ENCODE results near the gene LAMA5.

LAMA5 gene

DNA sequence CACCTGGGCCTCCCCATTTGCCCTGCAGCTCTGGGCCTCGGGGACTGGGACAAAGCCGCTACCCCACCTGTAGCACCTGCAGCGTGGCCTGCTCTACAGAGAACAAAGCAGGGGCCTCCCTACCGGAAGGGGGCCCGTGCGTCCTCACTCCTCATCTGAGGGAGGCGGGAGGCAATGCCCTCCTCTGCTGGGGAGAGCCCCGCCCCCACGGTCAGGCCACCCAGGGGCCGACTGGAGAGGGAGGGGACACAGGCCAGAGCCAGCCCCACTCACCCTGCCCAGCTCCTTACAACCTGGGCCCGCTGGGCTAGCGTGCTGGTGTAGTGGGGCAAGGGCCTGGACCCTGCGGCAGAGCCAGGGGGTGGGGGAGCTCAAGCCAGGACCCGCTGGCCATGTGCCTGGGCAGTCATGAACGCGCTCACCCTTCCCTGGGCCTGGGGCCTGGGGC, 8.0 kb downstream of the LAMA5 start:
- no peak for DNase-seq (ENCODE audit: low read depth, low spot score)

DNA sequence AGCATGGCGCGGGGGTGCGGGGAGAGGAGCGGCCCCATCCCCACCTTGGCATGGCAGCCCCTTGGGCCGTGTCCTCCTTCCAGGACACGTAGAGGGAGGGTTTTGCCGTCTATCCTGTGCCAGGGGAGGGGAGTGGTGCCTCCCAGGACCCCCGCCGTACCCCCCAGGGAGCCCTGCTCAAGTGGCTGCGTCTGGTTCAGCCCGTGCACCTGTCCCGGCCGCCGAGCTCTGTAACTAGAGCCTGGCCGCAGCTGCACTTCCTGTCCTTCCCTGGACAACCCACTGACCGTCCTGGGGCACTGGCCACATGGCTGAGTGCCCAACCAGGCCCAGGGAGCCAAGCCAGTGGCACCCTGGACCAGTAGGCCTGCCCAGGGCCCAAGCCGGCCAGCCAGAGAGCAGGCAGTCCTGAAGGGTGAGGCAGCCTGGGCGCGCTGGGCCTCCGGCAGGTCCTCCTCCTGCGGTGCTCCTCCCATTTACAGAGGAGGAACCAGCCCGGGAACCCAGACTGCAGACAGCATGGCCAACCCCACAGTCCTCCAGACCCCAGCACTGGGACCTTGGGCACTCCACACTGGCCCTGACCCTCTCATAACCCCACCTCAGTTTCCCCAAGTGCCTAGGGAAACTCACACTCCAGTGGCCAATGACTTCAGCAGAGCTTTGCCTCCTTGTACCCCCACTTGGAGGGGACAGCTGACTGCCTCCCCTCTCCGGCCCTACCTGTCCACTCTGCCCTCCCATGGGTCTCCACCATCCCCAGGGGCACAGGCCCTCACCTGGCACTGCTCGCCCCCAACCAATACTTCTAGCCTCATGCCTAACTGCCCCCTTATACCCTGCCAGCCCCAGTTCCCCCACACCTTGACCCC, 8.7 kb downstream of the LAMA5 start:
- no peak for DNase-seq (ENCODE audit: low read depth, low spot score)

DNA sequence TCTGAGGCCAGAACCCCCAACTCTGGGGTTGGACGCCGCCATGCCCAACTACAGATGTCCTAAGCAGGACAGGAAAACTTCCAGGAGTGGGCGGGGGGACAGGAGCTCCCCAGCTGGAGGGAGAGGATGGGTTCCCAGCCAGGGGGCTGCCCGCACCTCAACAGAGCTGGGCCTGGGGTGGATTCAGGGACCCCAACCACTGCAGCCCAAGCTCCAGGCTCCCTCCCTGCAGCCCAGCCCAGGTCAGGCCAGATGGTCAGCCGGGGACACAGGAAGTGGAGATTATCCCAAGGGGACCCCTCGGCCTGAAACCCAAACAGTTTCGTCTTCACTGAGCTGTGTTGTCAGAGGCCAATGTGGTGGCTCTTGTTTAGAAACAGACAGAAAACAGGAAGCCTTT, 9.4 kb downstream of the LAMA5 start:
- no peak for DNase-seq (ENCODE audit: low read depth, low spot score)

DNA sequence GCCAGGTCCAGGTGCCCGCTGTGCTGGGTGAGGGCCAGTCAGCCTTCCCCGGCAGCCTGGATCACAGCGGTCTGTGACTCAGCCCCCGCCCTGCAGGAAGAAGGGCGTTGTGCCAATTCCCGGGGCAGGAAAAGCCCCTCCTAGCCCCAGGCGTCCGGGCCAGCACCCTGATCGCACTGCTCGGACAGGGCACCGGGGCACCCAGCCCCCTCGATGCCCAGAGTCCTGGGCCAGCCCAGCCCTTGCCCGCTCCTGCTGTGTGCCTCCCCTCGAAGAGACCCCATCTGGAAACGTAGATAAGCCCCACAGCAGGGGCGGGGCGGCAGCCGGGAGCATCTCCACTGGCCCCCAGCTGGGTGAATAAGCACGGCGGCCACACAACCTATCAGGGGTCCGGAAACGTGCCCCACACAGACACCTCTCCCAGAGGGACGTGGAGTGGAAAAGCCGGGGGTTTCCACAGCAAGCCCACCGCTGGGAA, 9.9 kb downstream of the LAMA5 start:
- DNase-seq (ENCODE audit: low read depth, low spot score), result no peak

DNA sequence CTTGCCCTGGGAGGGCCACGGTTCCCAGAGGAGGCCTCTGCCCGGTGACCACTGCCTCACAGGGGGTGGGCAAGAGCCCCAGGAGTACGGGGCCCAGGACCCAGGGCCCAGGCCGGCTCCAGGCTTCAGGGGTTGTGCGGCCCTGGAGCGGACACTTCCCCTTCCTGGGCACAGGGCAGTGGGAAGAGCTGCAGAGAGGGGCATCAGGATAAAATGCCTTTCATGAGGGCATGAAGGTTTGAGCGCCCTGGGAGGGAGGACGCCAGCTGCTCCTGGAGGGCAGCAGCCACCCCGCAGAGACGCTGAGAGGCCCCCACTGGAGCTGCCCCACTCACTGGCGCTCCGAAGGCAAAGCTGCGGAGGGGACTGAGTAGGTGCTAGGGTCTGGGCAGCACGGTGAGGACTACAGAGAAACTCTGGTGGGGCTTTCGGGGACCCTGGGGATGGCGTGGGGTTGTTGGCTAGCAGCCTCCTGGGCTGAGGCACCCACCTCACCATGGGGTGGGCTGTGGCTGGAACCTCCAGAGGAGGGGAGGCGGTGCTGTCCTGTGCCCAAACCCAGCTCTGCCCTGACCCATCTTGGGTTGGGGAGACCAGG, 10.4 kb downstream of the LAMA5 start:
- DNase-seq (ENCODE audit: low read depth, low spot score), result no peak

DNA sequence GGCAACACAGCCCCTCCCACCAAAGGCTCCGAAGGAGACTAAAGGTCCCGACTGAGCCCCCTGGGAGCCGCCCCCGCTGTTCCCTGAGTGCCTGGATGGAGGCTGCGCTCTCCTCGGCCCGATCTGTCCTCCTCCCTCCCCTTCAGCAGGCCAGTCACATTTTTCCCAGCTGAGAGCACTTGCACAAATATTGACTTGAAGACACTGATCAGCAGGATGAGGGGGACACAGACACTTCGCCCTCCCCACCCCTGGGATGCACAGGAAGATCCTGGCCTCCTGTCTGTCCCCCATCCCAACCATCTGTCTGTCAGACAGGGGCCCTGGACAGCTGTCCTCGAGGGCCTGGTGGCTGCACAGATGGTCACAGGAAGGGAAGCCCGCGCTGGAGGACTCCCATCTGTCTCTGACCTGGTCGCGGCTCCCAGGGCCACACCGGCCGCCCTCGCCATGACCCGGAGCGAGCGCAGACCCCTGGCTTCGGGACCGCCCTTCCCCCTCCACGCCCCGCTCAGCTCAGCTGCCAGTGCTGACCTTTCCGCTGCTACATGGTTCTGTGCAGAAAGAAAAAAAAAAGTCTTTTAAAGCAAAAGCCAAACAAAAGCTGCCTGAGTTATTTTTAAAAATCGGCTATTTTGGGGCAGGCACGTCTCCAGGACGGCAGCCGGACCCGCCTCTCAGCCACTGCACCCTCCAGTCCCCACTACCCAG, 11.1 kb downstream of the LAMA5 start:
- no peak for DNase-seq (ENCODE audit: low read depth, low spot score)

DNA sequence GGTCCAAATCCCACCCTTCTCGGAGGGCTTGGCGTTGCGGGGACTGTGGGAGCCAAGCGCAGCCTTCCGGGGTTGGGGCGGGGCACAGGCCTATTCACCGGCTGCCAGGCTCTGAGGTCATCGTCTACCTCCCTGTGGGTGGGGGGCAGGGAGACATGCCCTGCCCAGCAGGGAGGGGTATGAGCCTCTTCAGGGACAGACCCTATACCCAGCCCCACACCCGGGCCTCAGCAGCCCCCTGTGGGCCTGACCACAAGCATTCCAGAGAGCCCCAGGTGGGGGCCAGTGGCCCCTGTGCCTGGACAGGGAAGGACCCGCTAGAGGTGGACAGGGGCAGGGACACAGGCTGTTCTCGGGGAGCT, 11.6 kb downstream of the LAMA5 start:
- DNase-seq (ENCODE audit: low read depth, low spot score), result no peak

DNA sequence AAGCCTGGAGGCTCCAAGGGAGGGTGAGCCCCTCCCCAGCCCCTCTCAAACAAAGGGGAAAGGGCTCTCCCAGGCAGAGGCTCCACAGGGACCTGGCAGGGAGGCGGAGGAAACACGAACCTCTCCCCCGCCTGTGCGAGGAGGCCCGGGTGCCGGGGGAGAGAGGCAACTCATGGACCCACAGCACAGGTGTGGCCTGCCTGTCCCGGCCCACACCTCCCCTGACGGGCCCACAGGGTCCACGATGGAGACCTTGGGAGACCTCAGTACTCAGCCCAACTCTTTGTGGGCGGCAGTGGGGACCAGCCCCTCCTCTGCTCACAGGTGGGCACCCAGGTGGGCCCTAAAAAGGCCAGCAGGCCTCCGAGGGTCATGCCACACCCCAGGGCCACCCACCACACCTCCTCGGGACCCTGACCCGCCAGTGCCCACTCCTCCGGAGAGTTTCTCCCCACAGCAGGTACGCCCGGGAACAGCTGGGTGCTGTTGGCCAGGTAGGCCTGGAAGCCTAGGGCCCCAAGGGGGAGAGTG, 12.2 kb downstream of the LAMA5 start:
- no peak for DNase-seq (ENCODE audit: low read depth, low spot score)

DNA sequence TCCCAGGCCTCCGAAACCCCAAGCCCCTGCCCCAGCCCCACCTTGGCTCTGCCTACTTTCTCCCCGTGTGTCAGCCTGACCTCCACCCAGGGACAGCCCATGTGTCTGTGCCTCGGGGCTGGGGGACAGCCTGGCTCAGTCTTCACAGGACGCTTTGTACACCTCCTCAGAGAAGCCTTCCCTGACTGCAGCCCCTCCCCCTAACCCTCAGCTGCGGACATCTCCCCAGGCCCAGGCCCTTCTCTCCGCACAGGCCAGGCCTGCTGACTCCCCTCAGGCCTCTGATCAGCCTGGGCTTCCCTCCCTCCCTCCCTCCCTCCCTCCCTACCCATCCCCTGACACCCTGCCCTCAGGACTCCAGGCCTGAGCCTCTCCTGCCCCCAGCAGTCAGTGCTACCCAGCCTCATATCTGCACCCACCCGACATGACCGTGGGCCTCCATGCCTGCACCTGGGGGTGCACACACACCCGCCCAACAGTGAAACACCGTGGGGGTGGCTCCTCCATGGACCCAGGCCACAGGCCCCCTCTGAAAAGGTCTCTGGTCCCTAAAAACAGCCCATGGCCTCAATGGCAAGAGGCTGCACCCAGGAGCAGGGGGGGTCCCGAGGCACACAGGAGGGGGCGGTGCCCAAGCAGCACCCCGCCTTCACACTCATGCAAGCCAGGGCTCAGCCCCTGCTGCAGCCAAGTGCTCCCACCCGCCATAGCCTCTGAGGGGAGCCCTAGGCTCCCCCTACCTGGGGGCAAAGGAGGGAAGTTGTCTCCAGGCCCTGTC, 12.9 kb downstream of the LAMA5 start:
- DNase-seq (ENCODE audit: low read depth, low spot score), result no peak

DNA sequence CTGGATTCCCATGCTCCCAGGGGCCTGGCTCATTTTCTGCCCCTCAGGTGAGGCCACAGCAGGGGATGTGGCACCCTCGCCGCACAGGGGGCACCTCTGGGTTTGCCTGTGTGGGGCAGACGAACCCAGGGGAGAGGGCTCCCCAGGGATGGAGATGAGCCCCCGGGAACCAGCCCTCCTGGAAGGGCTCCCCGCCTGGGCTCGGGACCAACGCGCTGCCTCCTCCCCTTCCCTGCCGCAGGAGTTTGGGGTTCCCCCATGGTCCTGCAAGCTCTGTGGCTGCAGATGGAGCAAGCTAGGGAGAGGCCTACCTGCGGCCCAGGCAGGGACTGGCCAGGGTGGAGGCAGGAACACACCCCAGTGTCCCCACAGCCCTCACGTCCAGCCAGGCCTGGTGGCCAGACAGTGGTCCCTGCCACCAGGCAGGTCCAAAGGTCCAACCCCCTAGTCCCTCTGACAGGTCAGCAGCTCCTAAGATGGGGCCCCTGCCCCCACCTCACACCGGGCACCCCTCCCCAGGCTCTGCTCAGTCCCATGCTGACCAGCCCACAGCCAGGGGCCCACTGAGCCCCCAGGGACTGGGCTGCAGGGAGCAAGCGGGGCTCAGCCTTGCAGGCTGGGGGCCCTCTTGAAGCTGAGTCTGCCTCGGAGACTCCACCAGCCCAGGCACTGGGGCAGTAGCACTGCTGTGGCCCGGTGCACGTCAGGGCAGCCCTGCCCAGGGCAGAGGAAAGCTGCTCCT, 13.7 kb downstream of the LAMA5 start:
- no peak for DNase-seq (ENCODE audit: low read depth, low spot score)

DNA sequence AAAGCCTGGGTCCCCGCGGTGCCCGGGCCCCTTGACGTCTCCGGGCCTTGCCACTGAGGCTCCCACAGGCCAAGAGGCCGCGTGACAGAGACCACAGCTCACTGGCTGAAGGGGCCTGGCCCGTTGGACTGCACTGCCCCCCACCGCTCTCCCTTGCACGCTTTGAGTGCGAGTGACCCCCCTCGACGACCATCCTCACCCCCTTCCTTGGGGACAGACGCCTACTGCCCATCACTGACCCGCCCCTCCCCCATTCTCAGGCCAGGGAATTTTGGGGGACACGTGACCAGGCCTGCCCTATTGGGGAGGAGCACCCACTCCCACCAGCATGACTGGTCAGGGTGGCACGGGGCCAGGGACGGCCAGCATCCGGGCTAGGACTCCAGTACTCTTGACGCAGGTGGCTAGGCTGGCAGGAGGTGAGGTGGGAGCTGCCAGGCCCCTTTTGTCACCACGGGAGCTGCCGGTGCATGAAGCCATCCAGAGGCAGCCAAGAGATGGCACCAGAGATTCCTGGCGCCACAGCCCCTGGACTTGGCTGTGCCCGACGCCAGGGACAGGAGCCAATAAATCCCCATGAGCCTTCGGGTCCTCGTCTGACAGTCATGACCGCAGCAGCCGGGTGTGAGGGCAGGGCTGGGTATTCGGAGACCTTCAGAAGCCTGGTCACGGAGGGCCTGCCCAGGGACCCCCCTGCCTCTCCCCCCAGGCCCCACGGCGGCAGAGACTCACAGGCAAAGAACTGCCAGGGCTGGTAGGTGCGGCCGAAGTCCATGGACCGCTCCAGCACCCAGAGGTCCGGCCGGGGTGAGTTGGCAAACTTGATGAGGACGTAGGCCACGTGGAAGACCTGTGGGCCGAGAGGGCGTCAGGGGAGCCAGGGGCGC, 14.5 kb downstream of the LAMA5 start:
- no peak for DNase-seq (ENCODE audit: low read depth, low spot score)

DNA sequence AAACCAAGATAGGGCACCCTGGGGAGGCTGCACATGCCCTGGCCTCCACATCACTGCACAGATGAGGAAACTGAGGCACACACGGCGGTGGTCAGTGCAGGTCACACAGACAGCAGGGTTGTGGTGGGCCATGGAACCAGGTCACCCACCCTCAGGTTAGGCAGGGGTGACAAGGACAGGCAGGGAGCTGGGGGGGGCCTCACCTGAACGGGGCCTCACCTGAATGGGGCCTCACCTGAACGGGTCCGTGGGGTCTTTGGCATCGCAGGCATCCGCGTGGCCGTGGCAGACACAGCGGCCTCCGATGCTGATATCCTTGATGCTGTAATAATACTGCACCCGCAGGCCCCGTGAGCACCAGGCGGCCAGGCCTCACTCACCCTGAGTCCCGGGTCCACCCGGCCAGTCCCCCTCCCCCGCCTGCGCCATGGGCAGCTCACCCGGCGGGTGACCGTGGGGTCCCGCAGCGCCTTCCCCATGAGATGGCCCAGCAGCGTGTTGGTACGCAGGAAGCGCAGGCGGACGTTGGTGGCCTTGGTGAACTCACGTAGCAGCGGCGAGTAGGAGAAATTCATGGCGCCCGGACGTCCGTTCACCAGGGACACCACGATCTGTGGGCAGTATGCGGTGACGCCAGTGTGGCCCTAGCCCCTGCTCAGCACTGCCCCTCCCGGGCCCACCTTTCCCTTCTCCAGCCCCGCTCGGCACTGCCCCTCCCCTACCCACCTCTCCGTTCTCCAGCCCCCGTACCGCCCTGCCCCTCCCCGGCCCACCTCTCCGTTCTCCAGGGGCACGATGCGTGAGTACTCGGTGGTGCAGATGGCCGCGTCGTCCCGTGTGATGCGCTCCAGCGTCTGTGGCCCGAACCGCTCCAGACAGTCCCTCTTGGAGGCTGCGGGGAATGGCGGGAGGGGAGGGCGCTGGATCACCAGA, 15.4 kb downstream of the LAMA5 start:
- no peak for DNase-seq (ENCODE audit: low read depth, low spot score)

DNA sequence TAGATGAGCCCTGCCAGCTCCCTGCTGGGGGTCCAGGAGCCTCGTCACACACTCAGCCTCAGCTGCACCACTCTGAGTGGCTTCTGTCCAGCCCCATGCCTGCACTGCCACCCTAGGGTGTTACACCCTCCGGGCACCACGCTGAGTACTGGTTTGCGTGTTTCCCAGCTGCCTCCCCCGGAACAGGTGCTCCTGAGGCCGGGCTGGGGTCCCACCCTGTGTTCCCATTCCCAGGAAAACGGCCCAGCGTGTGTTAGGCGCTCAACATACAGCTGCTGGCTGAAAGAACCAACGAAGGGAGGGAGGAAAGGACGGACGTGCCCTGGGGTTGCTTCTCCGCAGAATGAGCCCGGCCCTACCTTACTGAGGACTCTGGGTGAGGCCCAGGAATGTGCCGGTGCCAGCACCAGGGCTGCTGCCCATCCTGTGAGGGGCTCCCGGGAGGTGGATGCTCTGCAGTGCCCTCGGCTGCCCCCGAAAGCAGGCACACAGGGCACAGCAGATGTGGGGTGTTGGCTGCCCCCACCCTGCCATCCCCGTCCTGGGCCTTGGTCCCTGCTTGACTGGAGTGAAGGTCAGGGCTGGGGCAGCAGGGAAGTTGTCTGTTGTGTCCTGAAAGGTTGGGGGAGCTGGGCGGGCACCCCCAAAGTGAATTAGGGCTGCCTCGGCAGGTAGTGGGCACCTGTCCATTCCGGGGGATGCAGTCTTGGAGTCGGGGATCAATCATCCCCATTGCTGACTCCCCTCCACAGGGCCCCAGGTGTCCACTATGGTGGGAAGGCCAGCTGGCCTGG, 16.3 kb downstream of the LAMA5 start:
- no peak for DNase-seq (ENCODE audit: low read depth, low spot score)

DNA sequence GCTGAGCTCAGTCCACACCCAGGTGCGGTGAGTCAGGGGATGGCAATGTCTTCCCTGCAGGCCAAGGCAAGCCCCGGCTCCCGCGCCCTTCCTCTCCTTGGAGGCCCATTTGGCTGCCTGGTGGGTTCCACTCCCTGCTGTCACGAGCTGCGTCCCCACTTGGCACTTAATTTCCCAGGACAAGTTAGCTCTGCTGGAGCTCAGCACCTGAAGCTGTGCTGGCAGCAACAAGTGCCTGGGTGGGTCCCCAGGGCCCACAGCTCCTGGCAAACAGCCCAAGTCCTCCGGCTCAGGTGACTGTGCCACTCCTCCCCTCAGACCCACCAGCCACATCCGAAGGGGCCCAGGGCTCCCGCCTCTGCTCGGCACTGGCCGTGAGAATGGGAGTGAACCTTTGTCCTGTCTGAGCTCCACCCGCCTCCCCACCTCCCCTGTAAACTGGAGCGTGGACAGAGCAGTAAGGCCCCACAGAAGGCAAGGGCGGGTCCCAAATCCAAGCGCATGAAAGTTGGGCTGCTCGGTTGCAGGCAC, 16.9 kb downstream of the LAMA5 start:
- no peak for DNase-seq (ENCODE audit: low read depth, low spot score)

DNA sequence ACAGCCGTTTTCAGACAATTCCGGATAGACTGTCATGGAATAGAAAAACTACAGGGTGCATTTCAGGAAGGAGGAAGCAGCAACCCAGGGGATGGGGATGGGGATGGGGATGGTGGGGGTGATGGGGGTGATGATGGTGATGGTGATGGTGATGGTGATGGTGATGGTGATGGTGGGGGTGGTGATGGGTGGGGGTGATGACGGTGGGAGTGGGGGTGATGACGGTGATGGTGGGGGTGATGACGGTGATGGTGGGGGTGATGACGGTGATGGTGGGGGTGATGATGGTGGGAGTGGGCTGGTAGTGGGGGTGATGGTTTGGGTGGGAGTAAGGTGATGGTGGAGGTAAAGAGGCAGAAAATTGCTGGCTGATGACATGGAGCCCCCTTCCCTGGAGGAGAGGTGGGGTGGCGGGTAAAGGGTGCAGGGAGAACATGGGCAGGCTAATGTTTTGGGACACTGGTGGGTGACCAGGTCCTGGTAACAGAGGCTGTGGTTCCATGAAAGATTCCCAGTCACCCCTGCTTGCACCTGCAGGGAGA, 17.5 kb downstream of the LAMA5 start:
- no peak for DNase-seq (ENCODE audit: low read depth, low spot score)

DNA sequence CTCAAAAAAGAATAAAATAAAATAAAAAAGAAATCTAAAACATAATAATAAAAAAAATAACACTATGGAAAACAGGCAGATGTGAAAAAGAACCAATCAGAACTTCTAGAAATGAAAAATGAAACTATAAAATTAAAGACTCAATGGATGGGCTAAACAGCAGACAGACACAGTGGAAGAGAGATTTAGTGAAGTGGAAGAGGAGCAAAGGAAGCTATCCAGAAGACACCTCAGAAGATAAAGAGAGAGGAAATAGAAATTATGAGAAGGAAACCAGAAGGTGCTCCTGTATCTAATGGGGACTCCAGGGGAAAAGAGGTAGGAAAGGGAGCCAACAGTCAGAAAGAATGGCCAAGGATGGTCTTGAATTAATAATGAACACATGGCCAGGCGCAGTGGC, 18.5 kb downstream of the LAMA5 start:
- no peak for DNase-seq (ENCODE audit: low read depth, low spot score)

DNA sequence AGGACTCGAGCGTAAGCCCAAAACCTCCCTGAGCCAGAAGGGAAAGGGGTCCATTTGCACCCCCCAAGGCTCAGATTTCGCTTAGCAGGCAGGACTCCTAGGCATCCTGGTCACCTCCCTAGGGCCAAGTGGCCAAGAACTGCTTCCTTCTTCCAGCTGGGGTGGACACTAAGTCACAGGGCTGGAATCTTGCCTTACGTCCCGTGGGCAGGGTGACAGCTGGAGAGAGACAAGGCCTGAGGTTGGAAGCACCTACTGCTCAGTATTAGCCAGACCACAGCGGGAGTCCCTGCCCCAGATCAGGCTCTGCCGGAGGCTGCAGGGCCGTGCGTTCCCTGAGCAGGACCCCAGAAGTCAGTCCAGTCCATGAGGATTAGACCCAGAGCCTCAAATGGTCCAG, 19.7 kb downstream of the LAMA5 start:
- DNase-seq (ENCODE audit: low read depth, low spot score), result no peak

DNA sequence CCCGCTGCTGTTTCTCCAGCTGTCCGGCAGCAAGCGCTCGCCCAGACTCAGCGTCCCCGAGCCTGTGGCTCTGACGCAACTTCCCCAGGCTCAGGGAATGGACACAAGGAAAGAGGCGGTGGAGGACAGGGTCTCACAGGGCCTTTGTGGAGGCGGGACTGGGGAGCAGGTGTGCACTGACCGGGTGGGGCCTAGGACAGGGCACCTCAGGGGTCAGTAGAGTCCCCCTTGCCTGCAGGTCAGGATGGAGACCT, 20.0 kb downstream of the LAMA5 start:
- no peak for DNase-seq (ENCODE audit: low read depth, low spot score)
